B cell (primary cell): ENCODE measurements around the gene PPM1M. TPM values are rescaled to one million over a fixed set of nuclear protein-coding genes. Genes with fewer than 3 reads are reported as not detected.

Experiments used
- ATAC-seq: fragments of 200-7000 bp; cut with Tn5 transposase; one replicate; pipeline ENCODE4 v1.10.0; 2021; ENCODE audit warnings: low read depth, mild to moderate bottlenecking, moderate number of reproducible peaks, moderate library complexity
- CTCF ChIA-PET: fragments of 350-600 bp; sonication (Branson Sonifier 250); formaldehyde crosslinking; loops from one replicate; lab custom pipeline; 2021; ENCODE audit warnings: antibody characterized with exemption, inconsistent platforms; lab: Charles Lee
- POLR2A ChIA-PET: fragments of 350-600 bp; sonication (Branson Sonifier 250); formaldehyde crosslinking; loops from one replicate; lab custom pipeline; 2021; ENCODE audit warnings: antibody characterized with exemption; lab: Charles Lee
- DNase-seq: peaks from one replicate; pipeline ENCODE4 v3.0.0; 2013
- H2AFZ ChIP-seq: 2 replicates; pipeline ENCODE4 v1.6.1; 2012; ENCODE audit warnings: mild to moderate bottlenecking, low read depth, low read length; ENCODE audit not compliant: insufficient read depth, poor library complexity, severe bottlenecking
- H3K27ac ChIP-seq, 2 donors: 1 replicate in 1 of 2; 2 replicates in 1 of 2; pipeline ENCODE4 v1.5.1; 2012 to 2013; ENCODE audit warnings: low read length in 2 of 2, mild to moderate bottlenecking in 2 of 2, moderate library complexity in 1 of 2
- H3K27me3 ChIP-seq, 4 experiments: fragments of 200-600 bp in 1 of 4; sonication (generic) in 1 of 4; replicated peaks in 1 of 4; 1 replicate in 2 of 4; 2 replicates in 2 of 4; pipeline versions ENCODE4 v1.6.1 to v1.7.0; 2013 to 2016; ENCODE audit warnings: low read length in 3 of 4, mild to moderate bottlenecking in 2 of 4, mixed read lengths in 1 of 4, moderate library complexity in 1 of 4; ENCODE audit not compliant: insufficient read depth in 4 of 4, control insufficient read depth in 3 of 4; ENCODE audit errors: control extremely low read depth in 1 of 4
- H3K36me3 ChIP-seq, 2 experiments: replicated peaks in 1 of 2; 1 replicate in 1 of 2; 2 replicates in 1 of 2; pipeline versions ENCODE4 v1.6.1 to v1.7.1; 2013; ENCODE audit warnings: low read length in 1 of 2; ENCODE audit not compliant: insufficient read depth in 2 of 2, control insufficient read depth in 1 of 2; ENCODE audit errors: control extremely low read depth in 1 of 2, extremely low read depth in 1 of 2
- H3K4me1 ChIP-seq, 2 donors: fragments of 200-600 bp in 1 of 2; sonication (generic) in 1 of 2; 1 replicate in 1 of 2; 2 replicates in 1 of 2; pipeline versions ENCODE4 v1.5.1 to v1.6.1; 2013 to 2017; ENCODE audit warnings: low read length in 2 of 2; ENCODE audit not compliant: control insufficient read depth in 2 of 2, insufficient read depth in 2 of 2
- H3K4me2 ChIP-seq: replicated peaks from 2 replicates; pipeline ENCODE3; 2012; ENCODE audit warnings: mild to moderate bottlenecking, low read depth, low read length; ENCODE audit not compliant: poor library complexity, severe bottlenecking
- H3K4me3 ChIP-seq, 5 experiments: fragments of 200-600 bp in 1 of 5; sonication (generic) in 1 of 5; 1 replicate in 3 of 5; 2 replicates in 2 of 5; pipeline versions ENCODE4 v1.5.1 to v1.7.0; 2011 to 2016; ENCODE audit warnings: low read length in 4 of 5, mild to moderate bottlenecking in 4 of 5, low read depth in 2 of 5, control low read depth in 1 of 5, moderate library complexity in 1 of 5; ENCODE audit not compliant: insufficient read depth in 1 of 5; ENCODE audit errors: control extremely low read depth in 1 of 5, extremely low read depth in 1 of 5
- H3K79me2 ChIP-seq: fragments of 200-600 bp; sonication (generic); one replicate; pipeline ENCODE4 v1.6.0; 2016; ENCODE audit warnings: low read length; ENCODE audit not compliant: control insufficient read depth, insufficient read depth
- H3K9ac ChIP-seq: fragments of 200-600 bp; sonication (generic); 2 replicates; pipeline ENCODE4 v1.6.1; 2017; ENCODE audit warnings: mild to moderate bottlenecking, low read length, moderate library complexity
- H3K9me3 ChIP-seq, 3 donors: one replicate each; pipeline versions ENCODE4 v1.6.1 to v1.7.1; 2013; ENCODE audit warnings: low read length in 2 of 3; ENCODE audit not compliant: control insufficient read depth in 2 of 3, insufficient read depth in 1 of 3; ENCODE audit errors: control extremely low read depth in 1 of 3
- H4K20me1 ChIP-seq: 2 replicates; pipeline ENCODE4 v1.6.0; 2012; ENCODE audit warnings: mild to moderate bottlenecking, low read length; ENCODE audit not compliant: insufficient read depth, control insufficient read depth, poor library complexity, severe bottlenecking
- H3K27ac Mint-ChIP-seq: one replicate; pipeline ENCODE4 v1.8.0; 2021; ENCODE audit warnings: mixed read lengths
- H3K27me3 Mint-ChIP-seq: one replicate; pipeline ENCODE4 v1.8.0; 2021; ENCODE audit warnings: mixed read lengths
- H3K4me1 Mint-ChIP-seq: one replicate; pipeline ENCODE4 v1.8.0; 2021; ENCODE audit warnings: mixed read lengths
- H3K4me3 Mint-ChIP-seq: one replicate; pipeline ENCODE4 v1.8.0; 2021; ENCODE audit warnings: mixed read lengths
- H3K9me3 Mint-ChIP-seq: one replicate; pipeline ENCODE4 v1.8.0; 2022; ENCODE audit warnings: mixed read lengths; ENCODE audit not compliant: insufficient read depth
- EZH2 ChIP-seq: IDR thresholded peaks from 2 replicates; pipeline ENCODE4 v1.6.1; 2012; ENCODE audit warnings: borderline replicate concordance, low read depth, mild to moderate bottlenecking, moderate library complexity, low read length; ENCODE audit not compliant: insufficient read depth, poor library complexity, severe bottlenecking
- WGBS: methylation state at CpG from one replicate; pipeline ENCODE4 v1.1.5; 2013; ENCODE audit warnings: missing lambda C conversion rate; ENCODE audit not compliant: insufficient coverage; 5-methylcytosine and 5-hydroxymethylcytosine counted together
- intact Hi-C: fragments of 100-400 bp; cut with micrococcal nuclease; formaldehyde crosslinking; loops from one replicate; pipeline ENCODE4 v1.10.0; 2022
- polyA plus RNA-seq: library from polyadenylated mRNA; depleted of rRNA; stranded (reverse); fragments of >200 nt; gene quantifications from 2 replicates; pipeline ENCODE4 v1.2.3, GENCODE V29; 2012
- total RNA-seq, 2 donors: library from RNA; stranded (reverse); fragments of 120-200 nt in 1 of 2; gene quantifications; 1 replicate in 1 of 2; 2 replicates in 1 of 2; pipeline versions ENCODE4 v1.2.3 to v1.2.4, GENCODE V29; 2013 to 2022
- TF ChIP-seq, protein P1 (sequence below): fragments of 200-600 bp; IDR thresholded peaks from one replicate; pipeline ENCODE4 v1.8.0; 2022; ENCODE audit warnings: antibody characterized with exemption, mild to moderate bottlenecking

PPM1M gene
- total and polyA plus RNA-seq, 2 donors (not counting 1 experiment from before 2014, with no cell fraction given): 45.0 to 65.2 TPM

DNA sequence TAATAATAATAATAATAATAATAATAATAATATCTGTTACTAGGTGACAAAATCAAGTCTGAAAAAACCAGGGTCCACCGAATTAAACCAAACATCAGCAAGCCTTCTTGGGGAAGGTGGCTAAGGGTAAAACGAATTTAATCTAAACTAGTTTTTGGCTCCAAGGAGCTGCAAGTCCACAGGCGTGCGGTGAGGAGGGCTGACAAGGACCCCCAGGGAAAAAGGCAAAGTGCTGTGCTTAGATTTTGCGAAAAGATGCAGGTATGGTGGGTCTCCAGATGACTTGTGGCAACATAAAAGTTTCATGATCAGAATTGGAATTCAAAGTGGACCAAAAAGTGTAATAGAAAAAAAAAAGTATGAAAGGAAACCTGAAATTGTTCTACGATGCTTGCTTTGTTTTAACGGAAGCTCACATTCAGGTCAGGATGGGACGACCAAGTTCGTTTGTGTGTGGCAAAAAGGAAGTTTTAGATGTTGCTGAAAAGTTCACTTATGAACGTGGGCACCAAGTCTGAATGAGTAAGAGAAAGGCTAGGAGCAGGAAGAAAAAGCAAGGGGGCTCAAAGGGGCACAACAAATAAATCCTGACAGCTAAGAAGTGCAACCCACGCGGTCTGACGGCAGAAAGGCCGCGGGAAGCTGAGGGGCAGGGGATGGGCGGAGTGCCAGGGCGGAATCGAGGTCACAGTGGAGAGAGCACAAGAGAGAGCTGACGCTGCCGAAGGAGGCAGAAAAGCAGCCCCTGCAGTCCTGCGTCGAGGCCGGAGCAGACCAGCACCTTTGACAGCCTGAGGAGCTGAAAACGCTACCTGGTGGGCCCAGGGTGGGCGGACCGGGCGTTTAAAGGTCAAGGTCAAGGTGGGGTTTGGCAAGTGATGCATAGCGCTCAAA, 31.8 kb downstream of the PPM1M start:
- Histone ChIP-seq H3K4me1 (peaks cover 39 to 55% of the 10 kb centered on the region in 2 donors), H3K36me3 (peaks cover 0 to 22% of the 10 kb centered on the region in 2 experiments), H3K4me2 (peak overlapping the region; percentile 79), H3K9ac (peak overlapping the region; percentile 80), H3K27ac (peak overlapping the region; percentile 83 to 87), H3K79me2 (peaks cover 76% of the 10 kb centered on the region), H3K4me3 (peak overlapping the region; percentile 67 to 94 (median 77)), H2AFZ (peak overlapping the region; percentile 3), H4K20me1 (peaks cover 43% of the 10 kb centered on the region), H3K9me3 (no peaks in the 10 kb centered on the region), H3K27me3 (no peaks in the 10 kb centered on the region)
- peaks cover 56% of the 10 kb centered on the region for H3K4me1 Mint-ChIP-seq
- ATAC-seq: peak; percentile 12
- intact Hi-C loops: loop anchor here (5.0 kb wide), 3 partner anchors 35 to 280 kb away; partner anchors contain the start of genes RPL29 and UQCC5
- peak overlapping the region; percentile 95 for H3K4me3 Mint-ChIP-seq
- no peaks in the 10 kb centered on the region for H3K27me3 Mint-ChIP-seq
- H3K27ac Mint-ChIP-seq: peak overlapping the region; percentile 96
- DNase-seq: peak; percentile 68
- CTCF ChIA-PET: interaction anchor here (0.6 to 17.5 kb wide), 15 partner anchors 9 to 62 kb away, joined by 3 to 265 read pairs (median 6); partner anchors contain the start of genes GLYCTK, PPM1M, TLR9 and TWF2
- WGBS: under 1% methylated on average over 22 of the region's 28 CpGs
- H3K9me3 Mint-ChIP-seq: no peaks in the 10 kb centered on the region
- POLR2A ChIA-PET: interaction anchor here (0.6 to 5.0 kb wide), 16 partner anchors 11 to 281 kb away, joined by 3 to 52 read pairs (median 4); partner anchors contain the start of genes GLYCTK, RPL29, TLR9 and TWF2
- TF ChIP-seq, protein P1, sequence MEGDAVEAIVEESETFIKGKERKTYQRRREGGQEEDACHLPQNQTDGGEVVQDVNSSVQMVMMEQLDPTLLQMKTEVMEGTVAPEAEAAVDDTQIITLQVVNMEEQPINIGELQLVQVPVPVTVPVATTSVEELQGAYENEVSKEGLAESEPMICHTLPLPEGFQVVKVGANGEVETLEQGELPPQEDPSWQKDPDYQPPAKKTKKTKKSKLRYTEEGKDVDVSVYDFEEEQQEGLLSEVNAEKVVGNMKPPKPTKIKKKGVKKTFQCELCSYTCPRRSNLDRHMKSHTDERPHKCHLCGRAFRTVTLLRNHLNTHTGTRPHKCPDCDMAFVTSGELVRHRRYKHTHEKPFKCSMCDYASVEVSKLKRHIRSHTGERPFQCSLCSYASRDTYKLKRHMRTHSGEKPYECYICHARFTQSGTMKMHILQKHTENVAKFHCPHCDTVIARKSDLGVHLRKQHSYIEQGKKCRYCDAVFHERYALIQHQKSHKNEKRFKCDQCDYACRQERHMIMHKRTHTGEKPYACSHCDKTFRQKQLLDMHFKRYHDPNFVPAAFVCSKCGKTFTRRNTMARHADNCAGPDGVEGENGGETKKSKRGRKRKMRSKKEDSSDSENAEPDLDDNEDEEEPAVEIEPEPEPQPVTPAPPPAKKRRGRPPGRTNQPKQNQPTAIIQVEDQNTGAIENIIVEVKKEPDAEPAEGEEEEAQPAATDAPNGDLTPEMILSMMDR: no peak
- no peak for TF ChIP-seq EZH2
